GM19023 (cell line): ENCODE results near the gene FBXO10.
A peak's percentile ranks its signal among the peaks of the same experiment; 100 is the strongest.

Source experiments
- ATAC-seq: cut with Tn5 transposase; IDR thresholded peaks from one replicate; pipeline ENCODE4 v1.9.1; 2021; ENCODE audit warnings: mild to moderate bottlenecking, moderate library complexity; ENCODE audit not compliant: unreplicated experiment

FBXO10 gene

DNA sequence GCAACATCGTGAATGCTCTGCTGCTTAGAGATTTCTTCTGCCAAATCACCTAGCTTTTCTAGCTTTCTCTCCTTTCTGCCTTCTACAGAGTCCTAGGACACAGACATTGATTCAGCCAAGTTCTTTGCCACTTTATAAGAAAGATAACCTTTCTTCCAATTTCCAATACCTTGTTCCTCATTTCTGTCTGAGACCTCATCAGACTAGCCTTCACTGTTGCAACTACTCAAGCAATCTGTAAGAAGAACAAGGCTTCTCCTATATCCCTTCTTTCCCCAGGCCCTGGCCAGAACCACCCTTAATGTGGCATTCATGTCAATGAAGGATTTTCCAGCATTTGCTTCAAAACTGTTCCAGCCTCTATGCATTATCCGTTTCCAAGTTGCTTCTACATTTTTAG is 24.3 kb downstream of the FBXO10 start:
- ATAC-seq, result no peak

DNA sequence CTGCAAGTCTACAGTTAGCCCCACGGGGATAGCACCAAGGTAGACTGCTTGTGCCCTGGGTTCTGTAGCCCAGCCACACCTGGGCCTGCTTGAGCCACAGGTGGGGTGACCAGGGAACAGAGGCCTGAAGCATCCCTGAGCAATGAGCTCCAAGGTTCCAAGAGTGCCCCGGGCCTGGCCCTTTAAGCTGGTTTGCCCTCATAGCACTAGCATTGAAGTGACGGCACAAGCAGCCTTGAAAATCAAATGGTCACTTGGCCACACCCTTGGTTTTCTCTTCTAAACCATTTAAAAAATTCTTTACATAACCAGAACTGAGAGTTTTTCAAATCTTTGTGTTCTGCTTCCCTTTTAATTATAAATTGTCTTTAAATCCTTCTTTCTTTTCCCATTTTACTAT is 24.7 kb downstream of the FBXO10 start:
- no peak for ATAC-seq

DNA sequence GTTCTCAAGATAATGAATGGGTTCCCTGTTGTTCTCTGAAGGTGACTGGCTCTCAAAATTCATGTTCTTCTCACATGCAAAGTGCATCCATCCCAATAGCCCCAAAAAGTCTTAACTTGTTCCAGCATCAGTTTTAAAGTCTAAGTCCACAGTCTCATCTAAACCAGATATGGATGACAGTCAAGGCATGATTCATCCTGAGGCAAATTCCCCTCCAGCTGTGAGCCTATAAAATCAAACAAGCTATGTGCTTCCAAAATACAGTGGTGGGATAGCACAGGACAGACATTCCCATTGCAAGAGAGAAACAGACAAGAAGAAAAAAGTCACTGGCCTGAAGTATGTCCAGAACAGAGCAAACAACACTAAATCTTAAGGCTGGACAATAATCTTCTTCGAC is 25.4 kb downstream of the FBXO10 start:
- ATAC-seq, result no peak

DNA sequence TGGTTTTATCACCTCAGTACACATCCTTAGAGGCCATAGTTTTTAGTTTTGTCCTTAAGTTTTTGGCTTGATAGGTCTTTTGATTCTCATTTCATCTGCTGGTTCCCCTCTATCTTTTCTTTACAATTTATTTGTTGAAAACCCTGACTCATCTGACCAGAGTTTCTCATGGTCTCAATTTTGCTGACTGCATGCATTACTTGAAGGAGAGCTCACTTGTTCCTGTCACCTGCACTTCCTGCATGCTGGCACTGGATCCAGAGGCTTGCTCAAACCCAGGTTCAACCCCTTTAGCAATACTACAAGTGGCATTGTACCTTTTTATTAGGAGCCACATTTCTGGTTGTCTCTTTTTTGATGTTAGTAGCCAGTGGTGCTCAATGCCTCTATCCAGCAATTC is 26.7 kb downstream of the FBXO10 start:
- no peak for ATAC-seq

DNA sequence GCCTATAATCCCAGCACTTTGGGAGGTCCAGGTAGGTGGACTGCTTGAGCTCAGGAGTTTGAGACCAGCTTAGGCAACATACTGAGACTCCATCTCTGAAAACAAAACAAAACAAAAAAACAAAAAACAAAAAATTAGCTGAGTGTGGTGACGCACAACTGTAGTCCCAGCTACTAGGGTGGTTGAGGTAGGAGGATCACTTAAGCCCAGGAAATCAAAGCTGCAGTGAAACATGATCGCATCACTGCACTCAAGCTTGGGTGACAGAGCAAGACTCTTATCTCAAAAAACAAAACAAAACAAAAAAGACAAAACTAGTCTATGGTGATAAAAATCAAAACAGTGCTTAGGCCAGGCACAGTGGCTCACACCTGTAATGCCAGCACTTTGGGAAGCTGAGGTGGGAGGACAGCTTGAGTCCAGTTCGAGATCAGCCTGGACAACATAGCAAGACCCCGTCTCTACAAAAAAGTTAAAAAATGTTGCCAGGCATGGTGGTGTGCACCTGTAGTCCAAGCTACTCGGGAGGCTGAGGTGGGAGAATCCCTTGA is 28.8 kb downstream of the FBXO10 start:
- ATAC-seq, result no peak

DNA sequence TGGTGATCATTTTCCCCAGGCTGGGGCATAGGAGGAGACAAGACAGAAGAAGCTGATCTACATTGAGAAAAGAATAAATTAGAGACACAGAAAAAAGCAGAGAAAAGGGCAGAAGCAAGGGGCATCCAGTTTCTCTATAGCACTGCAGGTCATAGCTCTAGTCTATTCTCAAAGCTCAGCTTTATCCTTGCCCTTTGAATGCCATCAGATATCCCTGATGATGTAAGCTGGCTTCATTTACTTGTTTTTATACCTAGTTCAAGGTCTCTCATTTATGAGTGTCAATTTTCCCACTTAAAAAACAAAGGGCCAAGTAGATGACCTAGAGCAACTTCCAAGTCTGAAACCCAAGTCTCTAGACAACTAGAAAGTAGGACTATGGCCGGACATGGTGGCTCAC is 32.7 kb downstream of the FBXO10 start:
- no peak for ATAC-seq

DNA sequence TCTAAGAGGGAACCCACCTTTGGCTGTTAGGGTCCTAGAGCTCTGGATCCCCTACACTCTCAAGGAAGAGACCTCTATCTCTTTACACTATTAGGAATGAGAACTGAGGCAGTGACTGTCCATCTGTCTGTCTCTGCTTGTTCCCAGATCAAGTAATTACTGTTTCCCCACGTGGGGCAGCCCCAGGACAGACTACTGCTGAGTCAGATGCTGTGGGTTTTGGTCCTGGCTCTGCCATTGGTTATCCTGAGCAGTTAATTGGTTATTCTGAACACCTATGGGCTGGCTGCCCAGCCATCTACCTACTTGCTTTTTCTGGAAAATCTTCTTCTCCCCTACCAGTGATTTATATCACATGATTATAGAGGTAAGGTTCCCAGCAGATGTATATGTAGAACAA is 33.3 kb downstream of the FBXO10 start:
- no peak for ATAC-seq

DNA sequence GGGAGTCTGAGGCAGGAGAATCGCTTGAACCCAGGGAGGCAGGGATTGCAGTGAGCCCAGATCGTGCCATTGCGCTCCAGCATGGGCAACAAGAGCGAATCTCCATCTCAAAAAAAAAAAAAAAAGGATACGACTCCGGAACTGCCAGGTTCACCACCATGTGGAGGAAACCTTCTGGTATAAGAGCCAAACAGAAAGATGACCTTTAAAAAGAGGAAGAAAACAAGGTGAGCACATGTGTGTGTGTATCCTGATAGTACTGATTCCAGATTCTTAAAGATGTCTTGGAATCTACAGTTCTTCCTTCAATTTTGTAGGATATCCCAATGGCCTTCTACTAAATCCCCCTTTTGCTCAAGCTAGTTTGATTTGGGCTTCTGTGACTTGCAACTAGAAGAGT is 33.7 kb downstream of the FBXO10 start:
- no peak for ATAC-seq

DNA sequence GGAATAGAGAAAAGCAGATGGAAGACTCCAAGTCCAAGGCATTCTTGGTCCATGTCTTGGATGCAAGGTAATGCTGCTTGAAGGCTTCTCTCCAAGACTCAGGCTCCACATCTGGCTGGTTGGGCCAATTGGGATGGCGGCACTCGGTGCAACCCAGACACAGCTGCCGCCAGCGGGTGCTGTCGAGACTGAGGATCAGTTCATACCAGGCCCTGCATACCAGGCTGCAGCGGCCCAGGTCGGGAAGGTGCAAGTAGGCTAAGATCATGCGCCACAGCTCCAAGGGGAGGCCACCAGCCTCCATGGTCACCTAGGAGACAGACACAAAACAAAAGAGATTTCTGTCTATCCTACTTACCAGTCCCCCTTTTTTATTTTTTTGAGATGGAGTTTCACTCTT is 34.7 kb downstream of the FBXO10 start:
- no peak for ATAC-seq

DNA sequence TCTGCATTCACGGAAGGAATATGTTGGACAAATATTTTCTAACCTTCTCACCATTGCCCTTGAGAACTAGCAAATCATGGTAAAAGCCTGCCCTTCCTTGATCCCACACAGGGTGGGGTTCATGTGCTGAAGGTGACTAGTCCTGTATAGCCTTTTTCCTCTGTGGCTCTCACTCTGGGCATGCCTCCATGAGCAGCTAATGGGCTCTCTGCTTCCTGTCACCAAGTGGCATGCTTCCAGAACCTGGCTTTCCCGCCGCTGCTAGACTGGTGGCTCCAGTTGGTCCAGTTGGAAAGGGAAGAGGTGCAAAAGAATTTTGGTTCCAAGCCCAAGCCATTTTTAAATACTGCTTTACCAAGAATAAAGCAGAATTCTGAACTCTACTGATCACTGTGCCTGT is 35.5 kb downstream of the FBXO10 start:
- no peak for ATAC-seq

DNA sequence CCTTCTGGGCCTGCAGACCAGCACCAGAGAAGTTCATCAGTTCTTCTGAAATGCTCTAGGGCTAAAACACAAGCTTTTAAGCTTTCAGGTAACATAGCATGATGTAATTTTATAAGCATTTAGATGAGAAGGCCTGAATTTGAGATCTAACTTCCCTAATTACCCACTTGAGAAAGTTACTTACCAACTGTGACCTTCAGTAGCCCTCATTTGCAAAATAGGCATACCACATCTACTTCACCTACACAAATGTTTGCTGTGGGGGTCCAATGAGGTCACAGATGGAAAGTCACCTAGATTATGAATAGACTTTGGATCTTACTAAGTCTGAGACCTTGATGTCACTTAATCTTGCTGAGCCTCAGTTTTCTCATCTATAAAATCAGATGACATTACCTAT is 36.5 kb downstream of the FBXO10 start:
- no peak for ATAC-seq

DNA sequence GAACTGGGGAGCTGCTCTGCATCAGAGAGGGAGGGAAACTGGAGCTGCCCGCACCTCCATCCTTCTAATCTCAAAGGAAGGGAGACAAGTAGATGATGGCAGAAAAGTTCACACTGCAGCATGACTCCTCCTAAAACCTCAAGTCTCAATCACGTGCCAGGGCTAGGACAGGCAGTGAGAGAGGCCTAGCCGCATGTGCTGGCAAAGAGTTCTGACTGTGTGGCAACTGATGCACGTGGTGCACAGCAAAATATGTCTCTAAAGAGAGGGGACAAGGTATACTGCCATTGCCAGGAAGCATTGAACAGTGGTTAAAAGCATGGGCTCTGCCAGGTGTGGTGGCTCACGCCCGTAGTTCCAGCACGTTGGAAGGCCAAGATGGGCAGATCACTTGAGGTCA is 38.1 kb downstream of the FBXO10 start:
- ATAC-seq, result no peak

DNA sequence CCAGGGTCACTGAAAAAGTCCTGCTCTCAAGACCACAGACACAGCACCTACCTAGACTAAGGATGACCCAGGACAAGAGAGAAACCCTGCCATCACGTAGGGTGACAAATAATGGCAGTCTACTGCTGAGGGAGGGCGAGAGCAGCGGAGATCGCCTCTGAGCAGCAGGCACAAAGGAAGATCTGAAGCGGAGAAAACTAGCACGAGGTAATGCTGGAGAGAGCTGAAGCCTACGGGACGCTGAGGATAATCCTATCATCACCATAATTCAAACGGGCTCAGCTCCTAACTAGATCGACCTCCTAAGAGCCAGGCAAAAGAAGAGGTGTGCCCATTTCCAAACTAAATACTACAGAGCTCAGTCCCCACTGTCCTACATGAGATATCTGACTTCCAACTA is 41.3 kb downstream of the FBXO10 start:
- ATAC-seq, result no peak

DNA sequence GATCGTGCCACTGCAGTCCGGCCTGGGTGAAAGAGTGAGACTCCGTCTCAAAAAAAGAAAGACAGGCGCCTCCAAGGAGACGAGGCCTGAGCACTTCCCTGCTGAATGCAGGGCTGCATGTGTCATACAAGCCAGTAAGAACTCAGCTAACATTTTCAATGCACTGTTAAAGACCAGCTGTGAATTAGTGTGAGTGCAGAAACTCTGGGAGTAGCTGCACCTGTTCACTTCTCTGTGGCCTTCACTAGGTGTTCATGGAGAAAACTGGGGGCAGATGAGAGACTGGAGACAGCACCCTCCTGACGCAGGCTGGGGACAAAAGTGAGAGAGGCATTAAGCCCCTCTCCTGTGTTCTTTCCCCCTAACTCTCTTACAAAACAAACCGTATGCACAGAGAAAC is 41.8 kb downstream of the FBXO10 start:
- no peak for ATAC-seq

DNA sequence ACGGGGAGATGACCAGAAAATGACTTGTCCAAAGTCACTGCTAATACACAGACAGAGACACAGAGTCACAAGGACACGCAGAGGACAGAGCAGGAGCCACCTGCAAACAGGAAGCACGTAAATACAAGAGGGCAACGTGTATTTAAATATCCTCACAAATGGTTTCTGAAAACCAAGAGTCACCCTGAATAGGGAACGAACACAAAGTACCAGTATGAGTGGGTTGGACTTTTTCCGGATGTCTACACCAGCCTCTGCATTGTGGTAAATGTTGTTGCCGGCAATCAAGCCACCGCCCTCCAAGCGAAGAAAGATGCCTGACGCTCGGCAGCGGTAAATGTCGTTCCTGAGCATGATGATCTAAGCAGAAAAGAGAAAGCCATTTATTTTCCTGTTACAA is 44.5 kb downstream of the FBXO10 start:
- ATAC-seq, result peak; percentile 43

DNA sequence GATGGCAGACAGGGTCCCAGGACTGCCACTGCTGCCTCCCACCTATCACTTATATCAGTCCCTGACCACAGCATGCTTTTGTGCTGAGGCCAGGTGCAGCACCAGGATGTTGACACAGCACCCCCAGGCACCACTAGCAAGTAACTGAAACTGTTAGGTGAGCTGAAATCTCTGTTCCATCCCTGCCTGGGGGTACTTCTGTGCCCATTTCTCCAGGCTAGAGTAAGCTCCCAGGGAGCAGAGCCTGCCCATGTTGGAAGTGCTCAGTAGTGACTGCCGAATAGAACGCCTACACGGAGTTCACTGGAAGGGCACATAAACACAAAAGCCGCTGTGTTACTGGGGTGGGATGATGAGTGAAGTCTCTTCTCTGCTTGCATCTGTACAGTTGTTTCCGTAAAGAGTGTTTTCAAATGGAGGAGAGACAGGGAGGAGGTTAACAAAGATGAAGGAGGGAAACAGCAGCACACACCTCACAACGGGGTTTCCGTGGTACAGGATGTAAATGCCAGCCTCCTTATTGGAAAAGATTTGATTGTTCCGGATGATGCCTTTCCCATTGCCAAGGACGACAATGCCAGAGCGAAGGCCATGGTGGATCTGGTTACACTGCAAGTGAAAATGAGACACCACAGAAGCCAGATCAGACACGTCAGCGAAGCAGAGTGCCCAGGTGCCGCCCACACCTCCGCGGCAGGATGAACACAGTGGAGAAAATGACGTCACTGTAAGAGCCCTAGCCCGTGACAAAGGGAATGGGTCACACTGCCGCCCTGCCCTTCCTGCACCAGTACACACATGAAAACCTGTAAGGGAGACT is 47.3 kb downstream of the FBXO10 start:
- ATAC-seq, result peak; percentile 64

DNA sequence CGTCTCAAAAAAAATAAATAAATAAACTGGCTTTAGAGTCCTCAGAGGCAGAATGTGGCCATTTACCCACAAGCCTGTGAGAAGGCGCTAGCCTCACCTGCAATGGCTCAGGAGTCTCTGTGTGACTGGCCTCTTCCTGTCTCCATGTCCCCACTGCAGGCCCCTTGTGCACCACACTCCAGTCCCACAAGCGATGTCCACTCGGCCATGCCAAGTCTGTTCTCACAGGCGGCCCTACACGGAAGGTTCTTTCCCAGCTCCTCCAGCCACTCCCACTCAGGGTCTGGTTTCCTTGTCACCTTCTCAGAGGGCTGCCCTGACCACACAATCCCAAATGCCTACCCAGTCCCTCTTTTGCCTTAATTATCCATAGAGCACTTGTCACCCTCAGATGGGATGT is 52.3 kb downstream of the FBXO10 start:
- no peak for ATAC-seq

DNA sequence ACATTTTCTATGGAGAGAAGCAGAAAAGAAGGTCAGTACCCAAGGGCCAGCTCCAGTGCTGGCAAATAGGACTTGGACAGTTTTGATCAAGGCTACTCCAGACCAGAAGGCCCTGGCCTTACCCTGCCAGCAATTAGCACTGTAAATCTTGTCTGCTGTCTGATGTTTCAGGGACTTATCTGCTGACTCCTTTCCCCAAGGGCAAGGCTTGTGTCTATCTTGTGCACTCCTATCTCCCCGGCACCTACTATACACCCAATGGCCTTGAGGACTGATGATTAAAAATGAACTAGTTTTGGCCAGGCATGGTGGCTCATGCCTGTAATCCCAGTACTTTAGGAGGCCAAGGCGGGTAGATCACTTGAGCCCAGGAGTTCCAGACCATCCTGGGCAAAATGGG is 53.2 kb downstream of the FBXO10 start:
- ATAC-seq, result no peak

DNA sequence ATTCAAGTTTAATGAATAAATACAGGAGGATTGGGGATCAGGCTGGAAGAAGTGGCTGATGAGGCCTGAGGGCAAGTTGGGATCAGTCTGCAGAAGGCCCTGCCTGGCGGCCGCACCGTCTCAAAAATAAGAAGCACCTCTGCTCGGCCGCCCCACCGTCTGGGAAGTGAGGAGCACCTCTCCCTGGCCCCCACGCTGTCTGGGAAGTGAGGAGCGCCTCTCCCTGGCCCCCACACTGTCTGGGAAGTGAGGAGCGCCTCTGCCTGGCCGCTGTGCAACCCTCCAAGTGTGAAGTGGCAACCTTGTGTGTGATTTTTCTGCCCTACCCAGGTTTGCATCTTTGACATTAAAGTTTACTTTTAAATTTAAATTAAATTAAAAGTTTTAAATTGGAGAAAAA is 55.1 kb downstream of the FBXO10 start:
- ATAC-seq, result no peak

DNA sequence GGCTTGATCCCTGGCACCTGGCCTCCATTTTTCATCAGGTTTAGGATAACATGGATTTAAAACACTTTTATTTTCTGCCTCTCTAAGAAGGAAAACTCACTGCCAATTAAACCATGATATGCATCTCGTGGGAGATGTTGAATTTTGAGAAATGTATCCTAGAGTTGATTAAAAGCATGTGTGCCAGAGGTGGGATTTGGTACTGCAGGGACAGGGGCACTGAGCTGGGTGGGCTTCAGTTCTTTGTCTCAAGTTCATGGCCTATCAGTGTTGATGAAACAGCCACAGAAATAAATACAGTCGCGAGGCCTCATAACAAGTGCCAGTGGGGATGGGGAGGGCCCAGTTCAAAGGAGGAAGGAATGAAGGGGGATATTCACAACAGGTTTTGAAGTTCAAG is 55.5 kb downstream of the FBXO10 start:
- ATAC-seq, result no peak

DNA sequence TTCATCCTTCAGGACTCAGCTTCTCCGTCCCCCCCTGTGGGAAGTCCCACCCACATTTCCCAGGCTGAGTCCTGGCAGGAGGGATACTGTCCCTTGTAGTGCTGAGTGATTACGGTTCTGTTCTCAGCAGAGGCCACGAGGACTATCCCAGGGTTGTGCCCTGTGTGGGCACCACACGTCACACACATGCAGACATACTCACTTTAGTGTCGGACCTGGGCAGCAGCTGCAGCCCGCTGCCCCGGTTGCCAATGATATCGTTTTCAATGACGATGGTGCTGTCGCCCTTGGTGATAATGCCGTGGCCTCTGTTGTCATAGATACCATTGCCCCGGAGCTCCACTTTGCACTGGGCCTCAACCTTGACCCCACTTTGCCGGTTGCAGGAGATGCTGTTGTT is 58.3 kb downstream of the FBXO10 start:
- no peak for ATAC-seq

DNA sequence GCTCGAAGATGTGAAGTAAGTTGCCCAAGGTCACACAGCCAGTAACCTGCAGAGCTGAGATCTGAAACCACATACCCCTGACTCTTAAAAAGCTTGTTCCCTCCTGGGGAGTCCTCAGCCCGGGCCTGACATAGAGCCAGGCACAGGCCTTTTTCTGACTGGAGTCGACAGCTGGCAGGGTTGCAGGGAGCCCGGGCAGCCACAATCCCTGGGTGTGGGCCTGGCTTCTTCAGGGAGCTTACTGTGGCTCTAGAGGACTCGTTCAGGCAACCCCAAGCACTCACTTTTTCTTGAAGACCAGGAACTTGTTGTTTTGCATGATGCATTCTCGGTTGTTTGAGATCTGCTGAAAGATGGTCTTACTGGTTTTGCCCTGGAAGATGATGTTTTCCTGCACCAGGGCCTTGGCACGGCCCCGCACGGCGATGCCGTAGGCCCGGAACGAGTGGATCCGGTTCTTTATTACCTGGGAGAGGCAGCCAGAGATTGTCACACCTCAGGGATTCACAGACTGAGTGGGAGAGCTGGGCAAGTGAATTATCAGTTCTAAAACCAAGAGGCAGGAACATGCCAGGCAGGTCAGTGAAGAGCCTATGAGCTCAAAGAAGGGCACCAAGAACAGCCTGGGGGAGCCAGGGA is 60.4 kb downstream of the FBXO10 start:
- ATAC-seq, result no peak
